GM12878 (cell line): ENCODE results near the gene DNAH11. TPM values are rescaled to one million over a fixed set of nuclear protein-coding genes. Genes with fewer than 3 reads are reported as not detected.

Source experiments
- ATAC-seq: fragments of 200-7000 bp; cut with Tn5 transposase; 3 replicates; pipeline ENCODE4 v1.9.1; 2020; ENCODE audit warnings: mild to moderate bottlenecking, moderate library complexity
- BruUV-seq: library from RNA; stranded (reverse); fragments of 400-500 nt; replicated peaks from 2 replicates; lab custom pipeline; 2021; lab: Mats Ljungman, UMichigan
- CTCF ChIA-PET: fragments of 300-600 bp; sonication (Branson Sonifier 250); formaldehyde crosslinking; extraction: SDS; loops from one replicate; lab custom pipeline; 2021; ENCODE audit warnings: inconsistent platforms; lab: Yijun Ruan, JAX
- POLR2A ChIA-PET: fragments of 350-600 bp; formaldehyde crosslinking; extraction: SDS; loops from one replicate; lab custom pipeline; 2021; ENCODE audit warnings: inconsistent platforms; lab: Charles Lee
- RAD21 ChIA-PET: fragments of 300-600 bp; sonication (Branson Sonifier 250); formaldehyde crosslinking; loops from one replicate; lab custom pipeline; 2023; ENCODE audit warnings: antibody characterized with exemption; ENCODE audit not compliant: unreplicated experiment; lab: Charles Lee
- SMC1A ChIA-PET: fragments of 300-600 bp; sonication (Branson Sonifier 250); formaldehyde crosslinking; loops from one replicate; lab custom pipeline; 2023; ENCODE audit not compliant: unreplicated experiment, uncharacterized antibody; lab: Charles Lee
- DNase-seq: peaks from one replicate; pipeline ENCODE4 v3.0.0-alpha.2; 2011; ENCODE audit warnings: low read depth, low spot score
- FAIRE-seq: peaks from 3 replicates; lab custom pipeline; 2011; peaks lifted over from hg19 to GRCh38; lab: Jason Lieb, UNC
- H2AFZ ChIP-seq: 2 replicates; pipeline ENCODE4 v1.6.0; 2011; ENCODE audit warnings: low read depth, low read length, control low read depth; ENCODE audit not compliant: control insufficient read depth
- H3K27ac ChIP-seq: 2 replicates; pipeline ENCODE4 v1.5.1; 2011; ENCODE audit warnings: control low read depth; ENCODE audit not compliant: control insufficient read depth, insufficient read depth
- H3K27me3 ChIP-seq, 2 experiments: replicated peaks in 1 of 2; 2 replicates each; pipeline versions ENCODE4 v1.6.0 to v1.6.1; 2011; ENCODE audit warnings: low read length in 1 of 2; ENCODE audit not compliant: control insufficient read depth in 2 of 2, insufficient read depth in 2 of 2
- H3K36me3 ChIP-seq, 2 experiments: 2 replicates each; pipeline ENCODE4 v1.5.1; 2011; ENCODE audit warnings: low read length in 1 of 2; ENCODE audit not compliant: control insufficient read depth in 2 of 2, insufficient read depth in 2 of 2
- H3K4me1 ChIP-seq: 2 replicates; pipeline ENCODE4 v1.6.1; 2011; ENCODE audit warnings: mild to moderate bottlenecking, low read length, moderate library complexity, mixed read lengths; ENCODE audit not compliant: control insufficient read depth, insufficient read depth
- H3K4me2 ChIP-seq: 2 replicates; pipeline ENCODE4 v1.6.0; 2011; ENCODE audit warnings: control low read depth; ENCODE audit not compliant: control insufficient read depth, insufficient read depth
- H3K4me3 ChIP-seq: fragments of 200-600 bp; sonication (generic); 2 replicates; pipeline ENCODE4 v1.5.1; 2016
- H3K79me2 ChIP-seq: 2 replicates; pipeline ENCODE4 v1.6.0; 2011; ENCODE audit warnings: low read length; ENCODE audit not compliant: control insufficient read depth, insufficient read depth
- H3K9ac ChIP-seq: 2 replicates; pipeline ENCODE4 v1.8.0; 2011; ENCODE audit warnings: low read length, control low read depth, mixed read lengths; ENCODE audit not compliant: control insufficient read depth, insufficient read depth
- H3K9me3 ChIP-seq: replicated peaks from 3 replicates; pipeline ENCODE4 v1.5.1; 2011; ENCODE audit warnings: mild to moderate bottlenecking, low read length; ENCODE audit not compliant: control insufficient read depth, insufficient read depth
- H4K20me1 ChIP-seq: 2 replicates; pipeline ENCODE4 v1.6.0; 2011; ENCODE audit not compliant: control insufficient read depth, insufficient read depth
- PKNOX1 ChIP-seq: fragments of 450-650 bp; IDR thresholded peaks from 2 replicates; pipeline ENCODE4 v1.6.1; 2016; ENCODE audit warnings: mild to moderate bottlenecking
- RCOR1 ChIP-seq: conservative IDR thresholded peaks from 2 replicates; pipeline ENCODE4 v1.6.1; 2012; ENCODE audit warnings: low read depth, low read length, improper control_type of control experiment
- SMARCA5 ChIP-seq: fragments of 450-650 bp; IDR thresholded peaks from 2 replicates; pipeline ENCODE4 v1.6.1; 2017; ENCODE audit warnings: mild to moderate bottlenecking
- SUZ12 ChIP-seq: fragments of 200-600 bp; sonication (generic); IDR thresholded peaks from one replicate; pipeline ENCODE4 v1.6.1; 2018; ENCODE audit warnings: antibody characterized with exemption, mild to moderate bottlenecking; ENCODE audit not compliant: unreplicated experiment
- YY1 ChIP-seq: IDR thresholded peaks from 2 replicates; pipeline ENCODE4 v1.6.1; 2011; ENCODE audit warnings: low read depth, mild to moderate bottlenecking, low read length
- WGBS: methylation state at CpG from one replicate; pipeline ENCODE4 v1.1.6; 2016; ENCODE audit warnings: low lambda C conversion rate; ENCODE audit not compliant: insufficient replicate concordance, insufficient coverage; ENCODE audit errors: missing lambda C conversion rate; 5-methylcytosine and 5-hydroxymethylcytosine counted together
- in situ Hi-C: fragments of 300-500 bp; cut with MboI; formaldehyde crosslinking; loops from 9 replicates; pipeline ENCODE4 v1.14.3; 2018; ENCODE audit warnings: mixed read lengths
- intact Hi-C: fragments of 100-400 bp; cut with micrococcal nuclease; formaldehyde crosslinking; loops from one replicate; pipeline ENCODE4 v1.14.2; 2022; ENCODE audit not compliant: unreplicated experiment
- polyA plus RNA-seq, 11 experiments: library from polyadenylated mRNA; depleted of rRNA in 4 of 11; unstranded in 6 of 11; stranded (reverse) in 5 of 11; fragments of >200 nt; fragmentation: Nextera tagmentation in 4 of 11; fragmentation: Illumina TruSeq in 1 of 11; extraction: Ambion mirVana in 4 of 11; extraction: Trizol in 1 of 11; gene quantifications; 1 replicate in 1 of 11; 2 replicates in 10 of 11; pipeline versions ENCODE4 v1.2.1 to v1.2.3, GENCODE V29; 2011 to 2016; ENCODE audit warnings: inconsistent platforms in 2 of 11, missing spikeins in 2 of 11, low read depth in 1 of 11
- total RNA-seq, 4 experiments: library from RNA; depleted of rRNA in 3 of 4; stranded (reverse); fragments of >200 nt in 3 of 4; fragmentation: Illumina TruSeq in 1 of 4; extraction: Trizol in 1 of 4; gene quantifications; 2 replicates each; pipeline versions ENCODE4 v1.2.1 to v1.2.3, GENCODE V29; 2013 to 2021

The DNAH11 gene
- total and polyA plus RNA-seq, 10 of the 15 experiments (the other 5 are each of a cell fraction or from before 2014, with no cell fraction given), result 0.03 to 0.56 (median 0.10) TPM

DNA sequence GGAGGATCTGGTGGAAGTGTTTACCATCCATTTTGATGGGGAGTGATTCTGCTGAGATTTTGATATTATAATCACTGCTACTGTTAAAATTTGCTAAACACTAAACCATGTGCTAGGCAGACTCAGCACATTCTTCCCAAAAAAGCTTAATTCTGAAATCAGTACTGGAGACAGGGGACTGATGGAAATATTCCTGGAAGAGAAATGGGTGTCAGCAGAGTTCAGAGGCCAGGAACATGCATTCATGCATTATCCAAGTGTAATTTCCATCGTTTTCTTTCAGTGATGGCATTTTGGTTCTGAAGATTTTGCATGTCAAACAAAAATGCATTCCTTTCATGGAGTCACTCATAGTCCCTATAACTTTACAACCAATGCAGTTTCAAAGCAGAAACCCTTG, 323.9 kb downstream of the DNAH11 start:
- Histone ChIP-seq H3K4me2 (no peak overlapping the region), H3K36me3 (no peaks in the 10 kb centered on the region), H4K20me1 (no peaks in the 10 kb centered on the region), H2AFZ (no peak overlapping the region), H3K9me3 (no peaks in the 10 kb centered on the region), H3K79me2 (no peaks in the 10 kb centered on the region)
- WGBS, result 0% methylated on average over 1 of the region's 1 CpG
- SMC1A ChIA-PET, result no interaction called here
- no peak for FAIRE-seq
- intact Hi-C loops, result no loop called here
- no peak for DNase-seq
- TF ChIP-seq RCOR1, result no peak
- TF ChIP-seq, all 136 proteins: peak for 0
- CTCF ChIA-PET, result no interaction called here
- no TSS peak for BruUV-seq
- Histone ChIP-seq H3K27me3 (no peaks in the 10 kb centered on the region), H3K4me3 (no peak overlapping the region), H3K4me1 (no peaks in the 10 kb centered on the region), H3K9ac (no peak overlapping the region), H3K27ac (no peak overlapping the region)
- RAD21 ChIA-PET, result no interaction called here
- POLR2A ChIA-PET, result no interaction called here
- in situ Hi-C loops, result no loop called here
- ATAC-seq, result no peak

GRCh38 chr7:21867226-21867625, 324.4 kb downstream of the DNAH11 start:
- intact Hi-C loops, result no loop called here
- in situ Hi-C loops, result no loop called here
- ChIA-PET RAD21 (interaction anchor here (1.4 kb wide), 1 partner anchor 133 kb away, joined by 3 read pairs; no protein-coding TSS in a partner anchor), SMC1A (no interaction called here), CTCF (no interaction called here), POLR2A (no interaction called here)
- no peak overlapping the region for H3K4me3 ChIP-seq
- no peak for FAIRE-seq
- H3K27ac ChIP-seq, result no peak overlapping the region
- no peaks in the 10 kb centered on the region for H3K4me1 ChIP-seq
- no peaks in the 10 kb centered on the region for H3K79me2 ChIP-seq
- H3K27me3 ChIP-seq, result no peaks in the 10 kb centered on the region
- DNase-seq, result no peak
- H3K4me2 ChIP-seq, result no peak overlapping the region
- no peak overlapping the region for H2AFZ ChIP-seq
- no peak for ATAC-seq
- H3K9ac ChIP-seq, result no peak overlapping the region
- H3K36me3 ChIP-seq, result no peaks in the 10 kb centered on the region
- BruUV-seq, result no TSS peak
- no peaks in the 10 kb centered on the region for H3K9me3 ChIP-seq
- TF ChIP-seq YY1 (no peak), PKNOX1 (no peak), SMARCA5 (no peak), SUZ12 (no peak)
- H4K20me1 ChIP-seq, result no peaks in the 10 kb centered on the region
